ENCODE measurements around the gene GTF3C1.

Gene GTF3C1

DNA sequence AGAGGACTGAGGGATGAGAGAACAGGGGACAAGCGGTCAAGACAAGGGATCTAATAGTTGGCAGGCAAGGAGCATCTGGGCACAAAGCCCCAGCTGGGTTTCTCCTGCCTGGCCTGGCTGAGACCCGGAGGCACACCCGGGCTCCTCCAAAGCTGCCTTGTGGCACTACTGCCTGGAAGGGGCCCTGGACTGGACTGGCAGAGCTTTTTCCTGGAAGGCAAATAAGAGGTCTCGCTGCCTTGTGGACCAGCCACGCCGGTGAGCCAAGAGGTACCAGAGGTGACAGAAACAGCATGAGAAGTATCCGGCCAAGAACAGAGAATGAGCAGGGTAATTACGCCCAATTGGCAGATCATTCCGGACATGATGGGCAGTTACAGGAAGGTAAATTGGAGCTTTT, 64.6 kb downstream of the GTF3C1 start:
- no peak for DNase-seq

DNA sequence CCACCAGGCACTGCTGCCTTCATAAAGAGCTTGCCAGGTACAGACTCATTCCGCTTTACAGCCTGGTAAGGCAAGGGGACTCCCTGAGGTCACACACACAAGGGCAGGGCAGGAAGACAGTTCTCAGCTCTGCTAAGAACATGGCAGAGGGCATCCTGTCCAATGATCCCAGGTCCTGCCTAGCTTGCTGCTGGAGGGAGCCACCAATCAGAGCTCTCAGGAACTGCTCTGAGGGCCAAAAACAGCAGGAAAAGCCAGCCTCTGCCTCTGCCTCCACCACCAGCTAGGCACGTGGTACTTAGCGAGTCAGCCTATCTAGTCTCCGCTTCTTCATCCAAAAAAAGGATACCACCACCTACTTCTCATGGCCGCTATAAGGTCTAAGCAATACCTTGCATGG, 66.1 kb downstream of the GTF3C1 start:
- no peak for DNase-seq

DNA sequence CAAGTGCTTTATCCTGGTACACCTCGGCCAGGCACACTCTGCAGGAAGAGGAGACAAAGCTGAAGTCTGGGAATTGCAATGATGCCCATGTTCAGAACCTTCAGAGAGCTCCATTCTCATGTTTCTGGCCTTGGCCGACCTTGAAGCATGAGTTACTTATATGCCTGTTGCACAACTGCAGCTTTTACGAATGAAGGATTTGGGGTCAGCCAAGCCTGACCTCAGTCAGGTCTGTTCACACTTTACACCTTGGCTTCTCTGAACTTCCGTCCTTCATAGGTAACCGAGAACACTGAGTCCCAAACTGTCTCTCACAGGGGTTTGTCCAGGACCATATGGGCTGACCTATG, 66.7 kb downstream of the GTF3C1 start:
- no peak for DNase-seq

DNA sequence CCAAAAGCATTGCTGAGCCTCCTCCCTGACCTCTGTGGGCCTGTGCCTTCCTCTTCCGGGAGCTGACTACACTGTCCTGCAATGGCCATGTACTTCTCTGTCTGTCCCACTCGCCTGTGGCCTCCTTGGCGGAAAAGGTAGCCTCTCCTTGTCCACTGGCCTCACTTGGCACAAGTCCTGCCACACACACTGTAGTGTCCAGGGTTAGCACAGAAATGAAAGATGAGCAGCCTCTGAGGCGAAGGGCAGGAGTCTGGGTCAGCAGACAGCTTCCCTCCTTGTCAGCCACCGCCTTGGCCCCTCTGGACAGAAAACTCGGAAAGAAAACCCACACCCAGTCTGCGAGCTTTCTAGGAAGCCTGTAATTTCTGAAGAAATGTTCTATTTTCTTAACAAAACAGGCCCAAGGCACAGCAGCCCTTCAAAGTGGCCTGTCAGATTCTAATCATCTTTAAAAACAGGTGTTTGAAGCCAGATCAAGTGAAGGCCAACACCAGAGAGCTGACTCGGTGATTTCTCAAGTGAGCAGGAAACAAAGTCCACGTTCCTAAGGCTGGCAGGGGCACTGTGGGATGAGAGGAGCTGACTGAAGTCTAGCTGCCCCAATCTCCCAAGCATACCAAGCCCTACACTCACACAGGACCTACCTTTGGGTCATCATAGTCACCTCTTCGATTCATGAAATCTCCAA, 67.2 kb downstream of the GTF3C1 start:
- DNase-seq, result no peak

DNA sequence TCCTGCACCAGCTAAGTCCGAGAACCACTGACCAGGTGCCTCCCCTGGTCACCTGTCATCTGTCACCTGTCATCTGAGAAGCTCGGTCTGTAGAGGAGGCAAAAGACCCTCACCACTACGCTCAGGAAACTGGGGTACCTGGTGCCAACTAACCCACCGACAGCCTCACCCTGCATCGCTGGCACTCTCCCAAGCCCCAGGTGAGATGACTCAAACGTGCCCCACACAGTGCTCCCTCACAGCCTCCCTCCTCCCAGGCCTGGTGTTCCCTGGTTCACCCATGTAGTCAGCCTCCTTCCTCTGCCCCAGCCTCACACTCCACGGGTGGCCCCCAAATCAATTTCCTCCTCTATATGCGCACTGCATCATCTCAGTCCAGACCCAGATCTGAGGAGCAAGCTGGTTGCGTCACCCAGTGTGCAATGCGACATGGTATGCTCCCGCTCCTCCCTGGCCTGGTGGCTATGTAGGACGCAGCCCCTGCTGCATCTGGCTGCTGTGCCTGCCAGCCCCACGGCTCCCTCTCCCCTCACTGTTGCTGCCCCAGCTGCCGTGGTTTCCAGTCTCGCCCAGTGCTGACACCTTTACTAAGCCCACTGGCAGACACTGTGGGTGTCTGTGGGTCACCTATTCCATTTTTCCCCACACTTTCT, 68.3 kb downstream of the GTF3C1 start:
- DNase-seq, result no peak

DNA sequence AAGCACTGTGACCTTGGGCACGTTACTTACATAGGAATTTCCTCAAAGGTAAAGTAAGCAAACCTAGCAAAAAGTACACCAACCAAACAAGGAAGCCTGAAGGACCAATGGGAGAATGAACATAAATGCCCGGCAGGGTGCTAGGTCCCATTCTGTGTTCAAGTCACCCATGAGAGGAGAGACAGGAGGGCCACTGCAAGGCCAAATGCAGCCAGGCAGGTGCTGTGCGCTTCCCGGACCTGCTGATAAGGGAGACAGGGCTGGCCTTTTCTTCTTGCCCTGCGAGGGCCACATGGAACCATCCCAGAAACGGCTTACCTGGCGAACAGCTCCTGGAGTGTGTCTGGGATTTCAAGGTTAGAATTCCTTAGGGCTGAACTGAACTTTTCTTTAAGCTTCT, 69.0 kb downstream of the GTF3C1 start:
- no peak for DNase-seq

DNA sequence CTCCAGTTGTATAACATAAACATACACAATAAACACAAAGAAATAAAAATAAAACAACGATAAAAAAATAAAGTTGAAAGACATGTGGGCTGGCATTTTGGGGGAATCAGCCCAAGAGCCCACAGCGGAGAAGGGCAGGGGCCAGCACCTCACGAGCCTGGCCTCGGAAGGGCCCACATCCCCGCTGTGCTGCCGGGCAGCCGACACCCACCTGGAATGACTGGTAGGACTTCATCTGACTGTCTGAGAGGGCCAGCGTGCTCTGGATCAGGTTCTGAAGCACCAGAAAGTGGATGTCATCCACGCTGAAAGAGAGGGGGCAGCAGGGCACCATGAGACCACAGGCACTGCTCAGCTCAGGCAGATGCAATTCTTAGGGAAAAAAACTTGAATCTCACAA, 73.5 kb downstream of the GTF3C1 start:
- DNase-seq, result no peak

DNA sequence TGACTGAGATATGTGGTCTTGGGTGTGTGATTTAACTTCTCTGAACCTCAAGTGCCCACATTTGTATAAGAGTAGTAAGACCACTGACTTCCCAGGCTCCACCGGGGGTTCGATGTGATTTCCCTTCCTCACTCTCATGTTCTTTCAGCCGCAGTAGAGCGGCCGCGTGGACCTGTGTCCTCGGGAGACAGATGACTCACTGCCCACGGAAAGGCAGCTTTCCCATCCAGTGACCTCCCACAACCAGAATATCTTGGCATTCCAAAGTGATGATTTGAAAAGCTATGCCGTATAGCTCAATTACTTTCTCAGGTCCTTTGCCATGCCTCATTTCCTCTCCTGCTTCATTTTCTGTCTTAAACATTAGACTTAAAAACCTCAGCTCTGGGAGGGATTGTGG, 74.2 kb downstream of the GTF3C1 start:
- DNase-seq, result peak; percentile 96

DNA sequence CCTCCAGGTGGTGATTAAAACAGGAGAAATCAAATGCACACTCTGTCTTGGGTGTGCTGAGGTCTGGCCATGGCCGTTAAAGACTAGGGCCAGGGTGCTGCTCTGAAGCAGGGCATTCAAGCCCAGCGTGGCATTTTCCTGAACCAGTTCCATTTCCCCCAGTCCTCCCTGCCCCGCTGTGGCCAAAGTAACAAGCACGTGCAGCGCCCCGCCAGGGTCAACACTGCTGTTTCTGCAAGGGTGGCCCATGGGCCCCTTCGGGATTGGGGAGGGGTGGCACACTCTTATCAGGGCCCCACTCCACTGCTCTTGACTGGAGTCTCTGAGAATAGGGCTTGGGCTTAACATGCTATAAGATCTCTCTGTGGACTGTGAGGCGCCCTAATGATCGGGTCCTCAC, 74.8 kb downstream of the GTF3C1 start:
- DNase-seq, result no peak

DNA sequence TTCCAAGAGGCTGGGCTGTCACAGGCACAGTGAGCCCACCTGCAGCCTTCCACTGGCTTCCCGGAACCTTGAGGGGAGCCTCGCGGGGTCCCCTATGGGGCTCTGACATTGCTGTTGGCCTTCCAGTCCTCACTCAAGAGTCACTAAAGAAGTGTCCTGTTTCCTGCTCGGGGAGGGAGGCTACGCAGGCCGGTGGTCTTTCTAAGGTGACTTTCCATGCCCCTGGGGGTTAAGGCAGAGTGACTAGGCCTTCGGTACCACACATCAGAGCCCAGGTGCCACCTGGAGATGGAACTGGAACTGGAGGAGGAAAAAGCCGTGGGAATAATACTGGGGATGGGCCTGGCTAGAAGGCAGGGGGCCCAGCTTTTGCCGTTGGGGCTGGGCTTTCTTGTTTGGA, 75.7 kb downstream of the GTF3C1 start:
- no peak for DNase-seq

DNA sequence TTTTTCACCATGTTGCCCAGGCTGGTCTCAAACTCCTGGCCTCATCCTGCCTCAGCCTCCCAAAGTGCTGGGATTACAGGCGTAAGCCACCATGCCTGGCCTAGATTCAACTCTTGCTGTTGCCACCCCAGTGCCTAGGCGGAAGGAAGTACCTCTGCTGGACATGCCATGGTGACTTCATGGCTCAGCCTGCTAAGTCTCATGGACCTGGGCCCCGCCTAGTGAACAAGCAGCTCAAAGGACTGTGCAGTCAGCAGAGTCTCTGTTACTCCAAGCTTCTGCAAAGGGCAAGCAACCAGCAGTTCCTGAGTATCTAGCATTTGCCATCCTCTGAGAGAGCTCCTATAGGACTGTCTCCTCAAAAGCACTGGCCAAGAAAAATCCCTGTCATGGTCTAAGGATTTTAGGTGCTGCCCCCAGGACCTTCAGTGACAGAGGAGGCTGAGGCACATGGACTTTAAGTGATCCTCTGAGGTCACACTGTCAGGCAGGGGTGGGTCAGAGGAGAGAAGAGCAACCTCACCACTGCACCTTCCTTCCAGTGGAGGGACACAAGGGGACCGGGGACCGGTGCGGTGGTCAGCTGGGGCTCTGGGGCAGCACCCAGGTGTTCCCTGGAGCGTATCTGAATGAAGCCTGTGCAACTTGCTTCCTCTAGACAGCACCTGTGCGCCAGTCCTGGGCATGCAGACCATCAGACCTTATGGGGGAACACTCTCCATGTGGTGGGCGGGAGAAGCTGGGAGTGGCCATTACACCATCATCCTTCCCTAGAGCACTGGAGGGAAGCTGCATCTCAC, 76.4 kb downstream of the GTF3C1 start:
- no peak for DNase-seq

DNA sequence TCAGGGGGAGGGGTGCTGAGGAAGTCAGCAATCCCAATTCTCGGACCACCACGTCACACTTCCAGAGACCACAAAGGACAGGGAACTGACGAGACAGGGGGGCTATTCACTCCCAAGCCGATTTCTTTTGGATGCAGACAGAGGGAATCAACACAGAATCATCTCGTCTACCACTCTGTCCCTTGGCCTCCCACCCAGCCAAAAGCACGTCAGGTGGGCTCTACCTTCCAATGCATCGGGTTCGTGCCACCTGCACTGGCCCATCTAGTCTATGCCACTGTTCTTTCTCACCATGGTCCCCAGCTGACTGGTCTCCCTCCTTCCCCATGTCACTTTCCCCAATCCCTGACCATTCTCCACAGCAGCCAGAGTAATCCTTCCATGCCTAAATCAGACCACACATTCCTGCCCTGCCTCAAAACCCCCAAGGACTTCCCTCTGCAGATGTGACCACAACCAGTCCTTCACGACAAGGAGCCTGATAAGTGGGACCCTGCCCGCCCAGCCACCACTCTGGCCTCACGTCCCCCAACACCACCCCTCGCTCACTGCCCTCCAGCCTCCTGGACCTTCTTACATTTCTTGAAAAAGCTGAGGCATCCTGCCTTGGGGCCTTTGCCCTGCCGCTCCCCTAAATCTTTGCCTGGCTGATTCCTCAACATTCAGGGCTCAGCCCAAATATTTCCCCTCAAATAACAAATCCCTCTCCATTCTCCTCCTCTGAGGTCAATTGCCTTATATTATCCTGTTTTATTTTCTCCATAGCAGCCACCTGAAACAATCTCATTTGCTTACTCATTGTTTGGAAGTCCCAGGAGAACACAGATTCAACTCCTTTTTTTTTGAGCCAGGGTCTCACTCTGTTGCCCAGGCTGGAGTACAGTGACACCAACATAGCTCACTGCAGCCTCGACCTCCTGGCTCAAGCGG, 77.4 kb downstream of the GTF3C1 start:
- no peak for DNase-seq

DNA sequence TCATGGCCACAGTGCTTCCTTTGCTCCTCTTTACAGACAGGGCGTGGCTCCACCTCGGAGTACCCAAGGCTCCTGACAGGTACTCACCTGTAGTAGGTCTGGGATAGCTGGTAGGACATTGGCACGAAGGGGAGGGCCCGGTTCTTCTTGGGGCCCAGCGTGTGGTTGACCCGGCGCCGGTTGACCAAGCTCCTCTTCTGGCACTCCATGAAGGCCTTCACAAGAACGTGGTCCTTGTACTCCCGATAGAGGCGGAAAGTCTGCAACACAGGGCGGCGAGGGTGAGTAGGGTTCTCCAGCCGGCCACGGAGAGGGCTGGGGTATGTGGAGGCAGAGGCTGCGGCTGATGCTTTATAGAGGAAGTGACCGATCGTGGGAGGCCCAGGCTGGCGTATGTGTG, 78.1 kb downstream of the GTF3C1 start:
- no peak for DNase-seq

DNA sequence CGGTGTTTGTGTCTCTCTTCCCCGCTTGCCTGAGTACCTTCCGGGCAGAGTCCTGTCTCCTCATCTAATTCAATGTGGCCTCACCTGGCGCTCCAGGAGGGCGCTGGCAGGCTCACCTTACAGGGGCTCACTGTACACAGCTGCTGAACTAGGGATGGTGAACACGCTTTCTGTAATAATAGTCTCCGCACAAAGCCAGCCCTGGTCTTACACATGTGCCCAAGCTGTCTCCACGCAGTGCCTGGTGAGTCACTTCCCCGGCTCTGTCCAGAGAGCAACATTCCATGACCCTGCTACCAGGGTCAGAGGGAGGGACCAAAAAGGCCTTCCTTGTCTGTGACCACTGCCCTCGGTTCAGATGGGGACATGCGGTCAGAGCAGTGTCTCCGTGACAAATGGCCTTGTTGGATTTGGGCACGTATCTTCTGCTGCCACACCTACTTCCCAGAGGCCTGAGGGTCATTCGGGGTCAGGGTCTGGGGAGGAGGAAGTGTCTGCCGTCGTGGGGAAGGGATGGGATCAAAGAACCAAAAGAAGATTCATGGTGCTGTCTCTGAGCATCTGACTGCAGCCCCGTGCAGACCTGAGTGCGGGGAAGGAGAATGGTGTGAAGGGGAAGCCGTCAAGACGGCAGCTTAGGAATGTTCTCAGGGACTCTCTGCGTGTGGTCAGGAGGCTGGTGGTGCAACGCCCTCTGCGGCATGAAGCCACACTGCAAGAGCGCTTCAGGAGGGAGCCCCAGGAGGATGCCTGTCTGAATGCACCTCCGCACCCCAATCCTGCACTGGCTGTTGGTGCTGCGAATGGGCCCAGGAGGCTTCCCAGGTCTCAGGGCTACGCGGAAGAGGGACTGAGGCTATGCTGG, 78.9 kb downstream of the GTF3C1 start:
- no peak for DNase-seq

DNA sequence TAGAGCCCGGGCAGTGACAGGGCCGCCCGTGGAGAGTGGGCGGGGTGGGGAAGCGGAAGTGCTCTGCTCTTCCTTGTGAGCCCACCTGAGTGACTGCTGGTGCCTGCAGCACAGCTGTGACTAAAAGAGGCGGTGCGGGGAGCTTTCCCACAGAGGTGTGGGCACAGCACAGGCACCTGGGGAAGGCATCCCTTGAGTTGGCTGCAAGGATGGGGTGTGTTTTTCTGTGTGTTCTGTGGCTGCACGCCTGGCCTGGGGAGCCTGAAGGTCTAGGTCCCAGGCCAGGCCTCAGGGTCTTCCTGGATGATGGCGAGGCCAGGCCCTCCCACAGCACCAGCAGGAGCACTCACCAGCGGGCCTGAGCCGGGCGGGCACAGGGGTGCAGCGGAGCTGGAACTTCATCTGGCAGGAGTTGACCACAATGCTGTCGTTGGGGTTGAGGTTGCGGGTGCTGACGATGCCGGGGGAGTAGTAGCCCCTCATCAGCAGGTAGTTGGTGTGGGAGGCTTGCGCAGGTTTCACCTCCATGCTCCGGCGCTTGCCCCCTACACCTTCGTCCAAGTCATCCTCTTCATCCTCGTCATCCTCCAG, 80.7 kb downstream of the GTF3C1 start:
- no peak for DNase-seq

DNA sequence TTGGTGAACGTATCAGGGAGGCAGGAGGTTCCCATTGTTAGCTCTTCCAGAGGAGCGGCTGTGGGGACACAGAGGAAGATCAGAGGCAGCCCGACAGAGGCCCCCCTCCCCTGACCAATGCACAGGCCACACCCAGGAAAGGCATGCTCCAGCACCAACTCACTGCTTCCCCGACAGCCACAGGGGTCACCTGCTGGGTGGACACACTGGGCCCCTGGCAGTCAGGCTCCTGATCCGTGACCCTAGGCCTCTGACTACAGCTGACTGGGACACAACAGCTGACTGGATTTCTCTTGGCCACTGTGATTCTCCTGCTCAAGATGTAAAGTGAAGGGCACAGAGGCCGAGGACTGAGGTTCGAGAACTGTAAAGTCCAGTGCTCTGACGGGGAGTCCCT, 84.2 kb downstream of the GTF3C1 start:
- DNase-seq, result no peak

DNA sequence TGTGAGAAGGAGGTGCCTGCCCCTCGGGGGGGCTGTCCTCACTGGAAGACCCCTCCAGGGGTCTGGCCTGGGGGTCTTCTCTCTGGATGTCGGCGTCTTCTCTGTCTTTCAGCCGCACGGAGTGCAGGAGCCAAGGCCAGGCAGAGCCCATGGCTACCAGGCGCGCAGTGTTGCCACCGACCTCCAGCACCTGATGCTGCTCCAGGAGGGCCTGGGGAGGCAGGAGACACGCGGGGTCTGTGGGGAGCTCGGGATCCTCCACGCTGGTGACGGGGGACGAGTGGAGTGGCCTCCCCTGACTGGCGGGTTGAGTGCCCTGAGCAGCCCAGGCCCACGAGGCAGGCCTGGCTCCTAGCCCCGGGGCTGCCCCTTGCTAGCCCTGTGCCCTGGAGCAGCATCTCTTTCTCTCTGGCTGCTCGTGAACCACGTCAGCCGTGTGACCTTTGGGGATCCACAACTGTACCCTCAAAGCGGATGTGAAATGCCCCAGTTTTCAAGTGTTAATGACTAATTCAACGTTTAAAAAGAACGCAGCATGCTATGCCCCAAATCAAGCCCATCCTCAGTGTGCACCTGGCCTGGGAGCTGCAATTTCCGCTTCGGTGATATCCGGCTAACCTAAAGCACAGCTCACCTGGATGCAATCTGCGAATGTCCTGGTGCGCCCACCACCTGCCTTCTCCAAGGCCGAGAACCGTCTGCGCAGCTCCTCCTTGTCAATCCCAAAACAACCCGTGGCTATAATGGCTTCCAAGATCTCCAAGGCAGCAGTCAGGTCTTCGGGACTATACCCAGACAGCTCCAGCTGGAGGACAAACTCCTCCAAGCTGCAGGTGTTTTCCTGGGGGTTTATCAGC, 84.9 kb downstream of the GTF3C1 start:
- no peak for DNase-seq

DNA sequence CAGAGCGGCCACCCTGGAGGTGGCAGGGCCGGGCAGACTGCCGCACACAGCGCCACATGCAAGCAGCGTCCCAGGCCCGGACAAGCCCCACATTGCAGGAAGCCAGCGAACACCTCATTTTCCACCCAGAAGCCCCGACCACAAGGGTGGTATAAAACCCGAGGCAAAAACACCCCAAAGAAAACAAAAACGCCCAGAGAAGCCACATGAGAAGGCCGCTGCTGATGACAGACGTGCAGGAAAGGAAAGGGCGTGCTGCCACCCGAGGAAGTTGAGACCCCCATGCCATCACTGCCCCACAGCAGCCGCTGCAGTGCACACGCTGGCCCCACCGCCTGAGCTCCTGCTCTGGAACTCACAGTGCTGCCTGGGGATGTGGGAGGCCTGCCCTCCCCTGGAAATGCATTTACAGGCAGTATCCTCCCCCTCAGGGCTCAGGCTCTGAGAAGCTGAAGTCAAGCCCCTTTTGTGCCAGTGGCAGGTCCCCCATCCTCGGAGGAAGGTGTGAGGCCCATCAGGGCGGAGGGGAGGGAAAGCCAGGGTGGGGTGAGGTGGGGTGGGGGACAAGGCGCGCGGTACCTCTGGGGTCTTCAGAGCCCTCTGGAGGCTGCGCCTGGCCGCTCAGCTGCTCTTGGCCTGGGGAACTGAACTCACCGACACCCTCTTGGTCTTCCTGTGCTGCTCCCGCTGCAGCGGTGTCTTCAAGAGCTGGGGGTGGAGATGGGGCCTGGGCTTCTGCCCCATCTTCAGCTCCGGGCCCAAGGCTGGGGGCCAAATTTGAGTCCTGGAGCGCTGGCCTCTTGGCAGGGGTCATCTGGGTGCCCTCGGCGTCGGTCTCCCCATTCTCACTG, 85.7 kb downstream of the GTF3C1 start:
- DNase-seq, result no peak

DNA sequence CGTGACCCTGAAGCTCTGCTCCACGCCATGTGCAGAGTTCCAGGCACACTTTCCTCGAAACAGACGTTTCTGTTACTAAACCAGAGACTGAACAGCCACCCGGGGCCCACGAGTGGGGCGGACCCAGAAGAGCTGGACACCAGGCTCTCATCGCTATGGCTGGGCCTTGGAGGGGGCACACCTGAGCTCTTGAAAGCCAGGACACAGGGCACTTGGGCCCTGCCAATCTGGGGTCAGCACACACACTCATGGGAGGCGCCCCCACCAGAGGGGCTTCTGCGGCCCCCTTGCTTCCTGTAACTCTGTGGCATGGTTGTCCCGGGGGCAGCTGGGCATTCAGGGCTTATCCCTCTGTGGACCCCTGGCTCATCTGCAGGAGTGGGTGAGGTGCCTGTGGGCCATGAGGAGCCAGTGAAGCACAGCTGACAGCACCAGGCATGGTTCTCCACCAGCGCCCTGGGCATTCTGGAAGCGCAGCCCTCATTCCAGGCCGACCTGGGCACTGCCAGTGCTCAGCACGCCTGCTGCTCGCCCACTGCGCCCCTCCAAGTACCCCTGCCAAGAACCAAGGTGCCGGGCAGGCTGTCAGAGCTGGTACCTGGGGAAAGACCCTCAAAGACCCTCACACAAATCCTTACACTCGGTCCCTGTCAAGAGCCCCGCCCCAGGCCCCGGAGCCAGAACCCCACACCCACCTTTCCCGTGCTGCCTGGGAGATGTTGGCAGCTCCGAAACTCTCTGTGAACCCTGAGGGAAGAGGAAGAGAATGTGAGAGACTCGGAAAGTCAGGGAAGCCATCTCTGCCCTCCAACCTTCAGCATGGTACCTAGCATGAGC, 86.6 kb downstream of the GTF3C1 start:
- DNase-seq, result no peak

All from kidney glomerular epithelial cell (primary cell).